ENCODE results near the gene SAMD8. TPM values are rescaled to one million over a fixed set of nuclear protein-coding genes. Genes with fewer than 3 reads are reported as not detected.
"Not testable (repeated sequence)": the region's sequence is repeated elsewhere in the genome, so short reads cannot be mapped to it uniquely, and the experiment has no call there.

The SAMD8 gene
- total and polyA plus RNA-seq, 10 of the 15 experiments (the other 5 are each of a cell fraction or from before 2014, with no cell fraction given), result 2.8 to 26.0 (median 9.3) TPM

DNA sequence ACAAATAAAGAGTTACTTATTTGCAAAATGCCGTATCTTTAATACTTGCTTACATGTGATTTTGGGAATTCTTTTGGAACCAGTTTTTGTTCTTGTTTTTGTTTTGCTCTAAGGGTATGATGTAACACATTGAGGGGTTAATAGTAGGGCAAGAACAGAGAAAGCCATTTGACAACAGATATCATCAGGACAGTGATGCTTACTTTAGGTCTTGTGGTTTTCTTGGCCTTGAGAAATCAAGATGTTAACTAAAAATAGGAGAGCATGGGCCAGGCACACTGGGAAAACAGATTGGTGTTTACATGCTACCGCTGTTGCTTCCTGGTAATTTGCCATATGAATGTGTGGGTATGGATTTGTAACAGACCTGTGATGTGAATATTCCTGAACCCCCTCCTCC lies 3.7 kb downstream of the SAMD8 start (continued):
- TF ChIP-seq, protein P1, sequence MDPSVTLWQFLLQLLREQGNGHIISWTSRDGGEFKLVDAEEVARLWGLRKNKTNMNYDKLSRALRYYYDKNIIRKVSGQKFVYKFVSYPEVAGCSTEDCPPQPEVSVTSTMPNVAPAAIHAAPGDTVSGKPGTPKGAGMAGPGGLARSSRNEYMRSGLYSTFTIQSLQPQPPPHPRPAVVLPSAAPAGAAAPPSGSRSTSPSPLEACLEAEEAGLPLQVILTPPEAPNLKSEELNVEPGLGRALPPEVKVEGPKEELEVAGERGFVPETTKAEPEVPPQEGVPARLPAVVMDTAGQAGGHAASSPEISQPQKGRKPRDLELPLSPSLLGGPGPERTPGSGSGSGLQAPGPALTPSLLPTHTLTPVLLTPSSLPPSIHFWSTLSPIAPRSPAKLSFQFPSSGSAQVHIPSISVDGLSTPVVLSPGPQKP (IDR thresholded peaks at IDR 0.05; ENCODE audit: low read depth, low read length), result no peak
- TF ChIP-seq TCF12 (IDR thresholded peaks at IDR 0.05; ENCODE audit: low read depth, low read length) (no peak), E4F1 (IDR thresholded peaks at IDR 0.05; ENCODE audit: borderline replicate concordance, partially characterized antibody) (no peak), SMC3 (IDR thresholded peaks at IDR 0.05; ENCODE audit: borderline replicate concordance, low read length) (no peak), RB1 (IDR thresholded peaks at IDR 0.05; ENCODE audit: borderline replicate concordance) (no peak)

DNA sequence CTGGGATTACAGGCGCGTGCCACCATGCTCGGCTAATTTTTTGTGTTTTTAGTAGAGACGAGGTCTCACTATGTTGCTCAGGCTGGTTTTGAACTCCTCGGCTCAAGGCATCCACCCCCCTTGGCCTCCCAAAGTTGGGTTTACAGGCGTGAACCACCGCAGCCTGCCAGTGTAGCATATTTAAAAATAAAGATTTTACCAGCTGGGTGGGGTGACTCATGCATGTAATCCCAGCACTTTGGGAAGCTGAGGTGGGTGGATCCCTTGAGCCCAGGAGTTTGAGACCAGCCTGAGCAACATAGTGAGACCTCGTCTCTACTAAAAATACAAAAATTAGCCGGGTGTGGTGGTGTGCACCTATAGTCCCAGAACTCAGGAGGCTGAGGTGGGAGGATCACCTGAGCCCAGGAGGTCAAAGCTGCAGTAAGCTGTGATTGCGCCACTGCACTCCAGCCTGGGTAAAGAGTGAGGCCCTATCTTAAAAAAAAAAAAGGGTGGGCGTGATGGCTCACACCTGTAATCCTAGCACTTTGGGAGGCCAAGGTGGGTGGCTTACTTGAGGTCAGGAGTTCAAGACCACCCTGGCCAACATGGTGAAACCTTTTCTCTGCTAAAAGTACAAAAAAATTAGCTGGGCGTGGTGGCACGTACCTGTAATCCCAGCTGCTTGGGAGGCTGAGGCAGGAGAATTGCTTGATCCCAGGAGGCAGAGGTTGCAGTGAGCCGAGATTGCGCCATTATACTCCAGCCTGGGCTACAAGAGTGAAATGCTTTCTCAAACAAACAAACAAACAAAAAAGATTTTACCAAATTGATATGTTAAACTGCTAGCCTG lies 5.7 kb downstream of the SAMD8 start:
- DNase-seq (ENCODE audit: low read depth, low spot score); H2AFZ ChIP-seq (ENCODE audit: control insufficient read depth, low read depth, low read length); H3K27me3 ChIP-seq (replicated peaks in 1 of 2; ENCODE audit: control insufficient read depth in 2 of 2, insufficient read depth in 2 of 2, low read length in 1 of 2); ATAC-seq; in situ Hi-C loops (cut with MboI); intact Hi-C loops (cut with micrococcal nuclease; ENCODE audit: unreplicated experiment); H3K9ac ChIP-seq (ENCODE audit: control insufficient read depth, insufficient read depth, low read length); H3K27ac ChIP-seq (ENCODE audit: control insufficient read depth, insufficient read depth); H3K4me1 ChIP-seq (ENCODE audit: control insufficient read depth, insufficient read depth, low read length); H4K20me1 ChIP-seq (ENCODE audit: control insufficient read depth, insufficient read depth); H3K4me3 ChIP-seq; POLR2A ChIA-PET; H3K4me2 ChIP-seq (ENCODE audit: control insufficient read depth, insufficient read depth); H3K36me3 ChIP-seq (ENCODE audit: control insufficient read depth in 2 of 2, insufficient read depth in 2 of 2, low read length in 1 of 2); H3K9me3 ChIP-seq (replicated peaks; ENCODE audit: control insufficient read depth, insufficient read depth, low read length); FAIRE-seq; BruUV-seq (replicated peaks): not testable (repeated sequence)
- CTCF ChIA-PET, result interaction anchor here (0.6 to 0.7 kb wide), 2 partner anchors 115 to 1231 kb away, joined by 3 to 4 read pairs; no protein-coding TSS in a partner anchor
- peaks cover 84% of the 10 kb centered on the region for H3K79me2 ChIP-seq (ENCODE audit: control insufficient read depth, insufficient read depth, low read length)
- WGBS (ENCODE audit: insufficient coverage, insufficient replicate concordance, low lambda C conversion rate, missing lambda C conversion rate), result 90% methylated on average over 15 of the region's 15 CpGs
- RAD21 ChIA-PET (ENCODE audit: unreplicated experiment), result interaction anchor here (1.0 kb wide), 1 partner anchor 65 kb away, joined by 3 read pairs; no protein-coding TSS in a partner anchor
- SMC1A ChIA-PET (ENCODE audit: uncharacterized antibody, unreplicated experiment), result interaction anchor here (0.5 to 1.2 kb wide), 2 partner anchors 108 to 1065 kb away, joined by 3 to 5 read pairs; no protein-coding TSS in a partner anchor

Measured in GM12878 (cell line).